NCI-H2081 treated with DMSO at 0.1 percent for 48 hours (cell line): ENCODE measurements around the gene SLC36A2.
"Not testable (repeated sequence)": the region's sequence is repeated elsewhere in the genome, so short reads cannot be mapped to it uniquely, and the experiment has no call there.

Source experiments
- DNase-seq: peaks from one replicate; lab custom pipeline; 2025; lab: John Stamatoyannopoulos, UW

Gene SLC36A2

DNA sequence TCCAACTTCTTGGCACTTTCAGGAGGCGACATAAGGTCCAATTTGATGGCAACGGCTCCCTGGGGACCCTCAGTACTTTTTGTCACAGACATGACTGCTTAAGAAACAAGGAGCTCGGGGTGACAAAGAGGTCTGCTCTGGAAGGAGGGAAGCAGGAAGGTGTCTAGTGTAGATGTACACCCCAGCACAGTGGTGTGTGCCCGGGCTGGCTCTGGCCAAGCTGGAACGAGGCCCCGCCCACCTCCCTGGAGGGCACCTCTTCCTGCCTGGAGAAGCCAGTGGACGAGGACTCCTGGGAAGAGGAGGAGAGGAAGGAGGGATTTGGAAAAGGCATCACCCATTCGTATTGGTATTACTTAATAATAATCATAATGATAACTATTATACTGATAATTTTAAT is at the start of gene SLC36A2:
TSS of gene SLC36A2 (minus strand) at position 191 of the 400 bp plus-strand sequence. CDS start at position 92, 99 bp downstream.
- no peak for DNase-seq

DNA sequence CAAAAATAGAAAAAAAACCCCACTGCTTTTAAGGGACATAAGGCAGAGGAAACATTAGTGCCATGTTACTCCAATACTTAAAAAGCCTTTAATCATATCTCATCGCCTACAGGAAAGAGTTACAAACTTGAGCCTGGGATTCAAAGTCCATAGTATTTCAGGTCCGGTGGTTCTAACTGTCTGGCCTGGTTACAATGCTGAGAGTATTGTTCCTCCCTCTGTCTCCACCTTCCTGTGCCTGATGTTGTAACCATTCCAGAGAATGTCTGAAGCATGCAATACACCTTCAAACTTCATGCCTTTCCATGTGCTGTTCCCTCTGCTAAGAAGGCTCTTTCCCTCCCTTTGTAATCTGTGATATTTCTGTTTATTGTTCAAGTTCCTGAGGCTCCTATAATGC is 41.6 kb upstream of the SLC36A2 start:
- no peak for DNase-seq

DNA sequence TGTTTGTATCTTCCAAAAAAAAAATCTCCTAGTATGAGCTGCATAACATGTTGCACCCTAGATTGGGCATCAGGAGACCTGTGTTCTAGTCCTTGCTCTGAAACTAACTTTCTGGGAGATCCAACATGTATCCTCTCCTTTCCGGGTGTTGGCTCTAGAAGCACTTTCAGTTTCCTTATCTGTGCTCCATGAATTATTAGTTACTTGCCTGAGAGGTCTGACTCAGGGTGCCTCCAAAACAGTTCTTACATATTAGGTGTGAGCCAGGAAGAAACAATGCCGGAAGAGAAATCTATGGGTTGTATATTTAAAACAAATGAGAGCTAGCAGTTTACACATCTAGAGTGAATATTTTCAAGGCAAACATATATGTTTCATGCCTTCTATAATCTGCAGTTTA is 36.7 kb upstream of the SLC36A2 start:
- no peak for DNase-seq

DNA sequence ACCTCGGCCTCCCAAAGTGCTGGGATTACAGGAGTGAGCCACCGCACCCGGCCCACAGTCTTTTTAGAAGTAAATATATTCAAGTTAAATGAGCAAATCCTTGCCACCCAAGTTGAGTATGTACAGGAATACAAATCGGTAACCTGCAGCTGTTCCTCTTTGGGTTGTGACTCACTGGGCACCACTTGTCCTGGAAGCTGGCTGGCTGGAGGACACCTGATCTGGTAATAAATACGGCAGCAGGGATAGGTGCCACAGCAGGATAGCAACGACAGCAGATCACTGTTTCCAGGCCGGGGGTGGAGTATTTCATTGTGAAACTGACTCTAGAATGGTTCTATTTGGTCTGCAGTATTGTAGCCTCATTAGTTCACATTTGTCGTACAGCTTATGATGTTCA is 35.7 kb upstream of the SLC36A2 start:
- no peak for DNase-seq

DNA sequence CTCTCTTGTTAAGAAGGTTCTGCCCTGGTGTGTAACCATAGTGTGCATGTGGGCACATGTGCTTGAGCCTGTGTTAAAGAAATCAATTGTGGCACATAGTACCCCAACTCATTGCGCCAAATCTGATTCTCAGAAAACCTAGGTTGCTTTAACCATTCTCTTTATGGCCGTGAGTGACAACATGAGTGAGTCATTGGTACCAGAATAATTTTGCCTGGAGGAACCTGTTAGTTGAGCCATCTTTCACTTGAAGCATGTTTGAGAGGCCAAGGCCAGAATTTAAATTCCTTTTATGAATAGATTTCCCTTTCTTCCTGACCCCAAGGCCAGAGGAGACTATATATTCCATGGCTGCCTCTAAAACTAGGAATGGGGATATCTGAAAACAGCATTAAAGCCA is 35.2 kb upstream of the SLC36A2 start:
- DNase-seq = no peak

DNA sequence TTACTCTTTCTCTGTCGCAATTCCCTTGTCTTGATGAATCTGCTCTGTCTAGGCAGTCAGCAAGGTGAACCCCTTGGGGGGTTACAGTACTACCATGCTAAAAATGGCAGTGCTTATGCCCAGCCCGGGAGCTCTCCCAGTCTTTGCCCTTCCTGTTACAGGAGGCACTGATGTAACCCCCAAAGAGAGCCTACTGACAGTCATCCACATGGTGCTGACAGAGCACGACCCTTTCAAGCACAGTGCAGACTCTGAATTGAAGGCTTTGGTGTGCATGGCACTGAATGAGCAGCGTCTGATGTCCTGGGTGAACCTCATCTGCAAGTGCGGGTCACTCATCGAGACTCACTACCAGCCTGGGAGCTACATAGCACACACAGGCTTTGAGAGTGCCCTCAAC is 34.5 kb upstream of the SLC36A2 start:
- no peak for DNase-seq

DNA sequence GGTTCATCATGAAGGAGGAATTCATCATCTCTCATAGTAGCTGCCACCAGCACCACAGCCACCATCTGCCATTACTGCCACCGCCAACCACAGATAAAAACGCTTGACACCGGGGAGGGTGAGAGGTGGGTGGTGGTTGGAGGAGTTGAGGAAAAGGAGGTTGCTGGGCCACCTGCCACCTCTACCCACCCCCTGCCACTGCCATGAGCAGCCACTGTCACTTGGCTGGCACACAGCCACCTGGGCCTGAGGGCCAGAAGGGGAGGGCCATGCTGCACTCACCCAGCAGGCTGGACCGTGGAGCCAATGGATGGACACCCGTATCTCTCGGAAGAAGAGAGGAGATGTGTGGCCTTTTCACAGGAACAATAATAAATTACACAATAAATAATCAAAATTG is 31.3 kb upstream of the SLC36A2 start:
- DNase-seq = no peak

DNA sequence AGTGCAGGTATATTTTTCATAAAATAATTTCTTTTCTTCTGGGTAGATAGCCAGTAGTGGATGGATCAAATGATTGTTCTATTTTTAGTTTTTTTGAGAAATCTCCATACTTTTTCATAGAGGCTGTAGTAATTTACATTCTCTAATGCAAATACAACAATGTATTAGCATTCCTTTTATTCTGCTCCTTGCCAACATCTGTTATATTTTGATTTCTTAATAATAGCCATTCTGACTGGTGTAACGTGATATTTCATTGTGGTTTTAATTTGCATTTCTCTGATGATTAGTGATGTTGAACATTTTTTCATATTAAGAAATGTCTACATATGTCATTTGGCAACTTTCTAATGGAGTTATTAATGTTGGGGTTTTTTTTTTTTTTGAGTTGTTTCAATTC is 27.2 kb upstream of the SLC36A2 start:
- no peak for DNase-seq

DNA sequence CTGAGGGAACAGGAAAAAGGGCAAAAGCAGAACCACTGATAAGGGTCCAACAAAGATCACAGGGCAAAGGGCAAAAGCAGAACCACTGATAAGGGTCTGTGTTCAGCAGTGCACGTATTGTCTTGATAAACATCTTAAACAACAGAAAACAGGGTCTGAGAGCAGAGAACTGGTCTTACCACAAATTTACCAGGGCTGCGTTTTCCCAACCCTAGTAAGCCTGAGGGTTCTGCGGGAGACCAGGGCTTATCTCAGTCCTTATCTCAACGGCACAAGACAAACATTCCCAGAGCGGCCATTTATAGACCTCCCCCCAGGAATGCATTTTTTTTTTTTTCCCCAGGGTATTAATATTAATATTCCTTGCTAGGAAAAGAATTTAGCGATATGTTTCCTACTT is 19.7 kb upstream of the SLC36A2 start:
- not testable (repeated sequence) for DNase-seq

DNA sequence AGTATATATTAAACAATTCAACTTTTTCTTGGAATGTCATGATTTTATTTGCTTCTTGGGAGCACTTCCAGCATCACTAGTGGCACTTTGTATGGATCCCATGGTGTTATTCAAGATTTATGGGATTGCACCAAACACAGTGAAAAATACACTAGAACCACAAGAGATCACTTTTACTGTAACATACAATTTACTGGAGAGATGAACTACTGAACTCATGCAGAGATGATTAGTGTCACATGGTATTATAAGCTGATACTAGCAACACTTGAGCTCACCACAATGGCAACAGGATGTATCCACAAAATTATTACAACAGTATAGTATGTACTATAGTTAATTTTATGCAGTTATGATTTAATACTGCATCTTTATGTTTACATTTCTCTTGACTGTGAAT is 16.3 kb upstream of the SLC36A2 start:
- peak; percentile 34 for DNase-seq

DNA sequence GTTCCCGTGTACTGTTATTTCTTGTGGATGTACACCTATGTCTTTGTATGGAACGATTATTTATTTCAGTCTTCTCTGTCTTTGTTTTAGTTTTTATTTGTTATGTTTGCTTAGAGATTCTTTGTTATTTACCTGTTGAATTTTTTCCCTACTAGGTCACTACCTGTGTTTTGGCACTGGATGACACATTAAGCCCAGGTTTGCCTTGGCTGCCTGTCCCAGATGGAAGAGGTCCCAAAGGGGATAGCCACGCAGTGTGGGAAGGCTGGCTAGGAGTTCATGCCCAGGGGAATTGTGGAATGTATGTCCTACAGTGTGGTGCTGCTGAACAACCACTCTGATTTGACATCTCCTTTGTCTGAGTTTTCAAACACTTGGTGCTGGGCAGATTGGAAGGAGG is 15.6 kb upstream of the SLC36A2 start:
- DNase-seq = no peak

DNA sequence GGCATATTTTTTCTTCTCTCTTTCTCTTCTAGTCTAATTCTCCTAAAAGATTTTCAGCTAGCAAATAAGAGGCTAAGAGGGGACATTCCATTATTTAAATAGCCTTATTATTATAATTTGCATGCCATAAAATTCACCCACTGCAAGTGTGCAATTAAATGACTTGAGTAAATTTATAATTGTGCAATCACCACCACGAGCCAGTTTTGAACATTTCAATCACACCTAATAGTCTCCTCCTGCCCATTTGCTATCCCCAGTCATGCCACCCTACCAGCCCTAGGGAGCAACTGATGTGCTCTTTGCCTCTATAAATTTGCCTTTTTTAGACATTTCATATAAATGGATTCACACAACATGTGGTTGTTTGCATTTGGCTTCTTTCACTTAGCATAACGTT is 12.0 kb upstream of the SLC36A2 start:
- DNase-seq = no peak

DNA sequence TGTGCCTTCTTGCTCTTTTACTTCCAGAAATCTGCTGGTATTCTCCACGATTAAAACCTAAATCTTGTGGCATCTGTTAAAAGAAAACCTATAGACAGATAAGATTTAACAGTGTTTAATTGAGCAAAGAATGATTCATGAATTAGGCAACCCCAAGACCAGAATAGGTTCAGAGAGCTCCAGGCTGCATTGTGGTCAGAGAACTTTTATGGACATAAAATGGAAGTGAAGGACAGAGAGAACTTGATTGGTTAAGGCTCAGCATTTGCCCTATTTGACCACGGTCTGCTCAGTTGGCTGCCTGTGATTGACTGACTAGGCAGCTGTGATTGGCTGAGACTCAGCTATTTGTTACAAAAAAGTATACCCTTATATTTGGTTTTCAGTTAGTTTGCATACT is 10.4 kb upstream of the SLC36A2 start:
- DNase-seq = no peak

DNA sequence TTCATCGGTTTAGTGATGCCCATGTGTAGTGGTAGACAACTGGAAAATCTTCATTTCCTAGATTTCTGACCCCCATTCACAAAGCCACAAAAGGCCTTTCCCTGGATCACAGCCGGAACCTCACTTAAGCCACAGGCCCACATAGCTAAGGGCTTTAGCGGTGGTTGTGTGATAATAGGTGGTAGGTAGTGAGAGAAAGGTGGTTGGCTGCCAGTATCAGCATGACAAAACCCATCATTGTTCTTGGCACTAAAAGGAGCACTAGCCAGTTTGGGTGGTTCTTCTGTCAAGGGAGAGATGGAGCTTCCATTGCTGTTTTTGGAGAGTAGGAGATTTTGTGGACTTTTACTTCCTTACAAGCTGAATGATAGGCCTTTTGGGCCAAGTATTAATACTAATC is 9.7 kb upstream of the SLC36A2 start:
- no peak for DNase-seq

DNA sequence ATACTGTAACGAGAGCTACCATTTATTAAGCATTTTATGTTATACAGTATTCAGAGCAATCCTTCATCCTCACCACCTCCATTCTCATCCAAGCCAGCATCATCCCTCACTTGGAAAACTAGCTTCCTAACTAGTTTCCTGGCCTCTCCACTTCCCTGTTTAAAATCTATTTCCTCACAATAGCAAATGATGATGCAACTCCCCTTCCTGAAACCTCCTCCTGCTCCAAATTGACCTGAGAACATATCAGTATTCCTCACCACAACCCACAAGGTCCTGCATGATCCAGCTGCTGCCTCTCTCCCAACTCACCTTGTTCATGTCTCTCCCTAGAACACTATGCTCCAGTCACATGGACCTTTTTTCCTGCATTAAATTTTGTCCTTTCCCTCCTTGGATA is 4.3 kb upstream of the SLC36A2 start:
- no peak for DNase-seq

DNA sequence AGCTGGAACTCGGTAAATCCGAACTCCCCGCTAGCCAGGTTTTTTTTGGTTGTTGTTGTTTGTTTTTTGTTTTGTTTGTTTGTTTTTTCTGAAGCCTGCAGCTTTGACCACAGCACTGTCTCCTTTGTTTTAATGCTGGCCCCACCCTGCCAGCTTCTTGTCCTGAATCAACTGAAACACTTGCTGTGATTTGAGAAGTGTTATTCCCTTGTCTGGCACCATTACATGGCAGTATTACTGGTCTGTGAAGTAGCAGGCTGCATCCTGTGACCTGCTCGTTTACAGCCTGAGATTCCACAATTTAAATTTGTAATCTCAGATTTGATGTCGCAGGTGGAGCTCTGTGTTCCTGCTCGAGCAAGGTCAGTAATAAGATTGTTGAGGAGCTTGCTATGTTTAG is 1.4 kb upstream of the SLC36A2 start:
- no peak for DNase-seq

DNA sequence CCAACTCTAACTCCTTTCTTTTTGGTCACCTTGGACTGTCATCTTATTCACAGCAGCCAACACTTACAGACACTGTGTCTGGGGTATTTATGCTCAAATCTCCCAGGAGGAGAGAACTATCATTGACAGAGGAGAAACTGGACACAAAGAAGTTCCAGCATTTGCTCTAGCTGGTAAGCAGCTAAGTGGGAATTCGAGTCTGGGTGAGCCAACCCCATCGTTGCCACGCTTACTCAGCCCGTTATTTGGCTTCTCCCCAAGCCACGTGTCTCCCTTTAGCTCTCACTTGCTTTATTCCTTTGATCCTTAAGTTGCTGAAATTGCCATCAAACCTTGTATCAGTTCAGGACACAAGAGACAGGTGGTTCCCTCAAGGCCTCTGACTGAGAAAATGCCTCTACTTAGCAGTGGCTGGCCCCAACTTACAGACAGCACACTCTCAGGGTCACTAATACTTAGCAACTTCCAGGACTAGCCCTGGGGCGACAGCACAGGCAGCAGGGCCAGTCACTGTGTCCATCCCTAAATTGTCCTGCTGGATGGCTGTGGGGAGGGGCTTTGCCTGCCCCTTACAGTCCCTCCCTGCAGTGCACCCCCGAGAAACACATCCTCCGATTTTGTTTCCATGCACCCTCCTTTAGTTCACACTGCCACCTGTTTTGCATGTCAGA is 1.4 kb downstream of the SLC36A2 start:
- no peak for DNase-seq

DNA sequence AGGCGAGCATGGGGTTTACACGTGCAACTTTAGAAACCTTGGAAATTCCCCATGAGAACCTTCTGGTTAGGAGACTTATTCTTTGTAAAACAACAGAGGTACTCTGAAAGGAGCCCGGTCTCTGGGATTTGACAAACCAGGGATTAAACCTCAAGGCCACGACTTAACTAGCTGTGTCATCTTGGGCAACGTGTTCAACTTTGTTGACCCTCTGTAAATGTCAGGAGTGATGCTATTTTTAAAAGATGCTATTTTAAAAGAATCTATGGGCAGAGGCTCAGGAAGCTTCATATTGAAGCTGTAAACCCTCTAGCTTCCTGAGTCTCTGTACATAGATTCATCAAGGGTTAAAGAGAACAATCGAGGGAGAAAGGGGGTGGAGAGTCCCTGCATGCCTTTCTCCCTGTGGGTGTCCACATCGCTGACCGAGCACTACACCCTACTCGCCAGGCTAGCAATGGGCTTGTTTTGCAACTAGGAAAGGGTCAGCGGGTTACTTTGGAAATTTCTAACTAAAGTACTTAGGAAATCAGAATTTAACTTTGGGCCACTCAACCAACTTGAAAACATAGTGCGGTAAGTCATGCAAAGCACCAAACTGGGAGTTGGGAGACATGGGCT is 2.1 kb downstream of the SLC36A2 start:
- DNase-seq = no peak

DNA sequence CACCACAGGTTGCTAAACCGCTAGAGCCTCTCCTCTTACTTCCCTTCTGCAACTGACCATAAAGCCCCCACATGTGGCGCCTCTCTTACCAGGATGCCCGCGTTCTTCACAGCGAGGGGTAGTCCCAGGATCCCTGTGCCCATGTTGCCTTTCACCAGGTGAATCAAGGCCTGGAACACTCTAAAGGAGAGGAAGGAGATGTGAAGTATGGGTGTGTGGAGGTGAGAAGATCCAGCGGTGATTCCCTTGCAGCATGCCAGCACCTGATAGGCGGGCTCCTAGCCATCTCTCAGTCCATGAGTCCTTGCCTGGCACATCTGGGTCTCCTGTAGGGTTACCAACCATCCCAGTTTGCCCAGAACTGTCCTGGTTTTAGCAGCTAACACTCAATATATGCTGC is 3.3 kb downstream of the SLC36A2 start:
- no peak for DNase-seq

DNA sequence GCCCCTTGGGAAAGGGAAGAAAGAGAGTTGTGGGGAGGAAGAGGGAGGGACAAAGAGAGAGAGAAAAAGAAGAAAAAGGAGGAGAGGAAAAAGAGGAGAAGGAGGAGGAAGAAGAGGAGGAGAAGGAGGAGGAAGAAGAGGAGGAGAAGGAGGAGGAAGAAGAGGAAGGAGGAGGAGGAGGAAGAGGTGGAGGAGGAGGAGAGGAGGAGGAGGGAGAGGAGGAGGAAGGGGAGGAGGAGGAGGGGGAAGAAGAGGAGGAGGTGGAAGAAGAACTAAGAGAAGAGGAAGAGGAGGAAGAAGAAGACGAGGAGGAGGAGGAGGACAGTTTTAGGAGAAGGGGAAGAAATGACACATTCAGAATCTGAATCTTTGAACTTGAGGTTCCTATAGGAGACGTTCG is 7.4 kb downstream of the SLC36A2 start:
- no peak for DNase-seq

DNA sequence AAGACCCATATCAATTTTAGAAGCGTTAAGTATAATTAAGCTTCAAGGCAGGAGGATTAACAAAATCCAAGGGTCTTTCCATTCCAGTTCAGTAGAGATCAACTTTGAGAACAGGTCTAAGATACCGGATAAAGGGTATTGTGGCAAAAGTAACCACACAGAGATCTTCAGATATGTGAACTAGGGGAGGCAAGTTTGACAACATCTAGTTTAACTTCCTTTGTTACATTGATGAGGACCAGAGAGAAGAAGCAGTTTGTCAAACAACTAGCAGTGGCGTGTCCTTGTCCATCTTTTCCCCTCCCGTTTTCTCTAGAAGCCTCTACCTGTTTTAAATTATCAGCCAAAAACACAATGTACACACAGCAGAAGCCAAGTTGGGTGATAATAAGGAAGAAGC is 8.6 kb downstream of the SLC36A2 start:
- DNase-seq = no peak

DNA sequence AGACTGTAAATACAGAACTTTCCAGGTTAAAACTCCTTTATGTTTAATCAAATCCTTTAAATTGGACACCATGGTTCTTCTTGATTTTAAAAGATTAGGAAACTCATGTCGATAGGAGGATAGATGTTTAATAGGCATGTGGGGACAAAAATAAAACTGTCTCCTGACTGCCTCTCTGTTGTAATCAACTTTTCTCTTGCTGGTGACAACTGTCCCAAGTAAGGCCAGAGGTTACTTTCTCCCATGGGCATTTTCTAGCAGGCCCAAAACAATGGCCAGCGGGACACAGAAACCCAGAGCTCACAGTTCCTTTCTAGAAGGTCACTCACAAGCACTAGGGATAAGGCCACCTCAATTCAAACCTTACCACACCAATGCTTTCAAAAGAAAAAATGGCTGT is 14.5 kb downstream of the SLC36A2 start:
- DNase-seq = no peak

DNA sequence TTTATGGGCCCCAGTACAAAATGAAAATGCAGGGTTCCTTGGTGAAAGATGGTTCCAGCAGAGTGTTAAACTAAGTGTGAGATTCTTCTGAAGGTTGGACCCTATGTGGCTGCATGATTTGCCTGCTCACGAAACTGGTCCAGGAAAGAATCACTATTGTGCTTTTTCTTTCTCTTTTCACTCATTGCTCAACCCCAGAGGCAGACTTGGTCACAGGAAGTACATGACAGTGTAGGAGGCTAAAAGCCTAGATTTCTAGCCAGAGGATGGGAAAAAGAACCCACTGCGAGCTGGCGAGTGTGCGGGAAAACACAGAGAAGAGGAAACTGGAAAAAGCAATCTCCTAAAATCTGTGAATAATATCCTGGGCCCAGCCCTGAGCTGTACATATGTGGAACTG is 18.6 kb downstream of the SLC36A2 start:
- DNase-seq = no peak

DNA sequence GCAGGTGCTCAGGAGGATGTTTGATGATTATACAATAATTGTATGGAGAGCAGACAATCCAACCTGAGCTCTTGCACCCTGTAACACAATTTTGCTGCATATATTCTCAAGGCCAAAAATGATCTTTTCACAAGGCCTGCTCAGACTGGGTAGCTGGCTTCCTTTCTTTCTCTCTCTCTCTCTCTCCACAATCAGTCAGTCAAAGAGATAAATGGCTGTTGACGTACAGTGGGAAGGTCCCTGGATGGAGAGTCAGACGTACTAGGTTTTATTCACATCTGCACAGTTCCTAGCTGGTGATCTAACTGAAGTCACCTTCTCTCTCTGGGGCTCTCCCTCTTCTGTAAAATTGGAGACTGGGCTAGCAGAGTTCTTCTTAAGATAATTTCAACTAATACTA is 19.8 kb downstream of the SLC36A2 start:
- no peak for DNase-seq
